IMR-90 (cell line): ENCODE measurements around the gene PPP1R1C. TPM values are rescaled to one million over a fixed set of nuclear protein-coding genes. Genes with fewer than 3 reads are reported as not detected.

ENCODE experiments used
- ATAC-seq: fragments of 200-7000 bp; cut with Tn5 transposase; 2 replicates; pipeline ENCODE4 v1.9.1; 2020; ENCODE audit warnings: low read depth, mild to moderate bottlenecking, moderate library complexity
- BruUV-seq: library from RNA; stranded (reverse); fragments of 400-500 nt; replicated peaks from 2 replicates; lab custom pipeline; 2021; lab: Mats Ljungman, UMichigan
- CTCF ChIA-PET: fragments of 300-600 bp; formaldehyde crosslinking; extraction: SDS; loops from one replicate; lab custom pipeline; 2021; ENCODE audit warnings: antibody characterized with exemption; lab: Yijun Ruan, JAX
- POLR2A ChIA-PET: fragments of 300-600 bp; sonication (Branson Sonifier 250); formaldehyde crosslinking; loops from one replicate; lab custom pipeline; 2022; ENCODE audit warnings: antibody characterized with exemption; ENCODE audit not compliant: unreplicated experiment; lab: Charles Lee
- DNase-seq: peaks from one replicate; pipeline ENCODE4 v3.0.0; 2013
- H2AFZ ChIP-seq: replicated peaks from 2 replicates; pipeline ENCODE3; 2013; ENCODE audit warnings: low read length, mild to moderate bottlenecking; ENCODE audit not compliant: poor library complexity
- H2AK5ac ChIP-seq: 2 replicates; pipeline ENCODE4 v1.6.1; 2013; ENCODE audit warnings: low read depth, low read length, inconsistent platforms
- H2AK9ac ChIP-seq: replicated peaks from 2 replicates; pipeline ENCODE3; 2013; ENCODE audit warnings: mild to moderate bottlenecking, low read depth, low read length, moderate library complexity; ENCODE audit not compliant: poor library complexity
- H2BK120ac ChIP-seq: 2 replicates; pipeline ENCODE4 v1.6.1; 2013; ENCODE audit warnings: low read depth, low read length, inconsistent platforms
- H2BK15ac ChIP-seq: 3 replicates; pipeline ENCODE4 v1.6.1; 2013; ENCODE audit warnings: low read depth, low read length, inconsistent platforms
- H2BK20ac ChIP-seq: 2 replicates; pipeline ENCODE4 v1.6.1; 2013; ENCODE audit warnings: low read depth, mild to moderate bottlenecking, inconsistent platforms, low read length, moderate library complexity
- H2BK5ac ChIP-seq: 2 replicates; pipeline ENCODE4 v1.6.1; 2013; ENCODE audit warnings: mild to moderate bottlenecking, low read depth, low read length, inconsistent platforms; ENCODE audit not compliant: poor library complexity, severe bottlenecking
- H3K14ac ChIP-seq: replicated peaks from 2 replicates; pipeline ENCODE4 v1.6.1; 2013; ENCODE audit warnings: low read depth, low read length, inconsistent platforms
- H3K18ac ChIP-seq: 2 replicates; pipeline ENCODE4 v1.6.1; 2013; ENCODE audit warnings: low read depth, low read length, control low read depth
- H3K23ac ChIP-seq: 2 replicates; pipeline ENCODE4 v1.6.1; 2013; ENCODE audit warnings: low read depth, low read length, inconsistent platforms
- H3K27ac ChIP-seq: 2 replicates; pipeline ENCODE4 v1.5.1; 2013; ENCODE audit warnings: mild to moderate bottlenecking, control low read depth, low read length; ENCODE audit not compliant: insufficient read depth
- H3K27me3 ChIP-seq: 2 replicates; pipeline ENCODE4 v1.6.1; 2013; ENCODE audit warnings: low read length; ENCODE audit not compliant: control insufficient read depth, insufficient read depth
- H3K36me3 ChIP-seq: 2 replicates; pipeline ENCODE4 v1.6.1; 2013; ENCODE audit warnings: low read length, mixed read lengths; ENCODE audit not compliant: control insufficient read depth, insufficient read depth
- H3K4ac ChIP-seq: 2 replicates; pipeline ENCODE4 v1.6.1; 2013; ENCODE audit warnings: low read depth, low read length, inconsistent platforms
- H3K4me1 ChIP-seq: 2 replicates; pipeline ENCODE4 v1.6.1; 2013; ENCODE audit warnings: low read length, mixed read lengths; ENCODE audit not compliant: control insufficient read depth, insufficient read depth
- H3K4me2 ChIP-seq: 2 replicates; pipeline ENCODE4 v1.6.1; 2013; ENCODE audit warnings: low read depth, mild to moderate bottlenecking, control low read depth, low read length, moderate library complexity
- H3K4me3 ChIP-seq: 2 replicates; pipeline ENCODE4 v1.5.1; 2013; ENCODE audit warnings: low read depth, mild to moderate bottlenecking, control low read depth, low read length, moderate library complexity; ENCODE audit not compliant: insufficient read depth
- H3K56ac ChIP-seq: 2 replicates; pipeline ENCODE4 v1.6.1; 2013; ENCODE audit warnings: low read length, inconsistent platforms; ENCODE audit not compliant: insufficient read depth; ENCODE audit errors: extremely low read depth
- H3K79me1 ChIP-seq, 2 experiments: 2 replicates each; pipeline ENCODE4 v1.6.1; 2013; ENCODE audit warnings: low read length in 2 of 2, inconsistent platforms in 1 of 2, low read depth in 1 of 2
- H3K9ac ChIP-seq: 2 replicates; pipeline ENCODE4 v1.6.1; 2013; ENCODE audit warnings: low read depth, low read length, control low read depth
- H3K9me1 ChIP-seq: 2 replicates; pipeline ENCODE4 v1.6.1; 2013; ENCODE audit warnings: low read length, inconsistent platforms; ENCODE audit not compliant: insufficient read depth
- H3K9me3 ChIP-seq: 2 replicates; pipeline ENCODE4 v1.6.1; 2013; ENCODE audit warnings: low read length; ENCODE audit not compliant: control insufficient read depth, insufficient read depth
- H4K20me1 ChIP-seq: 2 replicates; pipeline ENCODE4 v1.6.1; 2013; ENCODE audit warnings: low read length, inconsistent platforms; ENCODE audit not compliant: insufficient read depth
- H4K5ac ChIP-seq: 2 replicates; pipeline ENCODE4 v1.6.1; 2013; ENCODE audit warnings: mild to moderate bottlenecking, low read depth, low read length, control low read depth
- H4K8ac ChIP-seq, 2 experiments: 2 replicates each; pipeline ENCODE4 v1.6.1; 2013; ENCODE audit warnings: low read depth in 2 of 2, low read length in 2 of 2, control low read depth in 1 of 2, inconsistent platforms in 1 of 2
- H4K91ac ChIP-seq: 2 replicates; pipeline ENCODE4 v1.6.1; 2013; ENCODE audit warnings: low read depth, low read length, inconsistent platforms; ENCODE audit not compliant: insufficient read depth
- CEBPB ChIP-seq: IDR thresholded peaks from 2 replicates; pipeline ENCODE4 v1.6.1; 2012; ENCODE audit warnings: low read depth, low read length, improper control_type of control experiment
- CHD1 ChIP-seq: IDR thresholded peaks from 2 replicates; pipeline ENCODE4 v1.6.1; 2012; ENCODE audit warnings: low read depth, low read length, improper control_type of control experiment
- FOS ChIP-seq: fragments of 150-350 bp; IDR thresholded peaks from 2 replicates; pipeline ENCODE4 v1.6.1; 2016; ENCODE audit warnings: low read depth, low read length
- MAFK ChIP-seq: IDR thresholded peaks from 2 replicates; pipeline ENCODE4 v1.6.1; 2012; ENCODE audit warnings: low read depth, low read length, improper control_type of control experiment
- MAZ ChIP-seq: IDR thresholded peaks from 2 replicates; pipeline ENCODE4 v1.6.1; 2012; ENCODE audit warnings: low read depth, mild to moderate bottlenecking, low read length, improper control_type of control experiment, moderate library complexity, borderline replicate concordance
- MXI1 ChIP-seq: IDR thresholded peaks from 2 replicates; pipeline ENCODE4 v1.6.1; 2012; ENCODE audit warnings: low read depth, mild to moderate bottlenecking, low read length, moderate library complexity, borderline replicate concordance
- RCOR1 ChIP-seq: IDR thresholded peaks from 2 replicates; pipeline ENCODE4 v1.6.1; 2012; ENCODE audit warnings: mild to moderate bottlenecking, low read length, improper control_type of control experiment; ENCODE audit not compliant: insufficient replicate concordance
- WGBS, 2 experiments: methylation state at CpG; one replicate each; pipeline versions ENCODE4 v1.1.5 to v1.1.7; 2013; ENCODE audit warnings: missing lambda C conversion rate in 2 of 2; ENCODE audit not compliant: insufficient read length in 1 of 2; ENCODE audit errors: extremely low coverage in 2 of 2; 5-methylcytosine and 5-hydroxymethylcytosine counted together
- dilution Hi-C: fragments of 300-500 bp; cut with HindIII; formaldehyde crosslinking; loops from one replicate; pipeline ENCODE4 v1.14.3; 2018; ENCODE audit warnings: low sequenced_read_pairs; ENCODE audit not compliant: unreplicated experiment
- in situ Hi-C: fragments of 300-500 bp; cut with MboI; formaldehyde crosslinking; loops from 3 replicates; pipeline ENCODE4 v1.14.3; 2019; ENCODE audit warnings: low sequenced_read_pairs, inconsistent platforms, mixed read lengths
- intact Hi-C: fragments of 100-400 bp; cut with micrococcal nuclease; formaldehyde crosslinking; loops from 2 replicates; pipeline ENCODE4 v1.10.0; 2022
- polyA plus RNA-seq, 3 experiments: library from polyadenylated mRNA; depleted of rRNA; stranded (reverse); fragments of >200 nt; gene quantifications; 2 replicates each; pipeline ENCODE4 v1.2.3, GENCODE V29; 2012; ENCODE audit warnings: low replicate concordance in 1 of 3
- total RNA-seq: library from RNA; depleted of rRNA; stranded (reverse); fragments of >200 nt; gene quantifications from 2 replicates; pipeline ENCODE4 v1.2.3, GENCODE V29; 2012

Gene PPP1R1C
- total and polyA plus RNA-seq, 2 of the 4 experiments (the other 2 are of a cell fraction), result 0.10 to 0.36 TPM

- Histone ChIP-seq H3K4me2 (no peak overlapping the region), H3K4ac (no peak overlapping the region), H2AK9ac (no peak overlapping the region), H4K5ac (no peak overlapping the region), H2BK20ac (no peak overlapping the region), H3K27ac (no peak overlapping the region), H3K27me3 (no peaks in the 10 kb centered on the region), H2BK5ac (no peak overlapping the region), H2BK120ac (no peak overlapping the region), H3K23ac (no peak overlapping the region), H3K9ac (no peak overlapping the region), H3K36me3 (no peaks in the 10 kb centered on the region), H3K9me1 (no peaks in the 10 kb centered on the region), H3K14ac (no peak overlapping the region), H3K9me3 (no peaks in the 10 kb centered on the region), H3K4me3 (no peak overlapping the region), H3K79me1 (no peaks in the 10 kb centered on the region), H3K4me1 (no peaks in the 10 kb centered on the region), H4K20me1 (no peaks in the 10 kb centered on the region), H4K8ac (no peak overlapping the region), H3K56ac (no peak overlapping the region), H2BK15ac (no peak overlapping the region), H4K91ac (no peak overlapping the region), H3K18ac (no peak overlapping the region), H2AK5ac (no peak overlapping the region), H2AFZ (no peak overlapping the region)
- in situ Hi-C loops (no loop called here), intact Hi-C loops (no loop called here), dilution Hi-C loops (no loop called here)
- ATAC-seq (no peak), DNase-seq (no peak)
- WGBS, 2 experiments, result 100% methylated on average over 2 of the region's 2 CpGs; no CpG with 5 or more reads in 1 of the 2 experiments
- POLR2A ChIA-PET, result no interaction called here
- CTCF ChIA-PET, result no interaction called here
- no TSS peak for BruUV-seq
- TF ChIP-seq MAZ (no peak), MXI1 (no peak), MAFK (no peak), CHD1 (no peak), FOS (no peak), CEBPB (no peak), RCOR1 (no peak)
Observed at GRCh38 chr2:182166406-182166805, 180.8 kb downstream of the PPP1R1C start.
